Measurements from ENCODE around the gene TSC2.
"Not testable (repeated sequence)": the region's sequence is repeated elsewhere in the genome, so short reads cannot be mapped to it uniquely, and the experiment has no call there.

Gene TSC2

DNA sequence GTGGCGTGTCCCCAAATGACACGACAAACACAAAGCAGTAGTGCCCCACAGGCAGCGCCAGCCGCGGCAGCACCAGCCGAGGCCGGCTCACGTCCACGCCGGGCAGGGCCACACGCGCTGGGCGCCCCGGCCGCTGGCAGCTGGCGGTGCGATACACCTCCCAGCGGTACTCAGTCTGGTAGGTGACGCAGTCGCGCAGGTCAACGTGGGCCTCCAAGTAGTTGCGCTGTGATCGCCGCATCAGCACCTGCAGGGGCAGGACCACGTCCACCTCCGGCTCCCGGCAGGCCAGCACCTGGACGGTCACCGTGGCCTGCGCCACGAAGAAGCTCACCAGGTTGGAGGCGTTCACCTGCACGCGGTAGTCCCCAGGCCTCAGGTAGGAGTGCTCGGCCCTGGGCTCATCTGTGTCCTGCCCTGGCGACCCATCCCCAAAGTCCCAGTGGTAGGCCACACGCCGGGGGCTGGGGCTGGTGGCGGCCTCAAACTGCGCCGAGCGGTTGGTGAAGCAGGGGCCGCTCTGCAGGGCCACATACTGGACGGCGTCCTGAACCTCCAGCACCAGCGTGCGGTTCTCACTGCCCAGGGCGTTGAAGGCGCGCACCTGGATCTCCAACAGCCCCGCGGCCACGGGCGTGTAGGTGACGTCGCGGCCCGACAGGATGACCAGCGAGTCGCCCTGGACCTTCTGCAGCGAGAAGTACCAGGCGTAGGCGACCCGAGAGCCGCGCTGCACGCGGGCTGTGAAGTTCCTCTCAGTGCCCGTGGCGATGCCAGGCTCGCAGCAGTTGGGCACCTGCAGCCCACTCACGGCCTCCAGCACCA is 60.9 kb downstream of the TSC2 start:
- not testable (repeated sequence) for DNase-seq

DNA sequence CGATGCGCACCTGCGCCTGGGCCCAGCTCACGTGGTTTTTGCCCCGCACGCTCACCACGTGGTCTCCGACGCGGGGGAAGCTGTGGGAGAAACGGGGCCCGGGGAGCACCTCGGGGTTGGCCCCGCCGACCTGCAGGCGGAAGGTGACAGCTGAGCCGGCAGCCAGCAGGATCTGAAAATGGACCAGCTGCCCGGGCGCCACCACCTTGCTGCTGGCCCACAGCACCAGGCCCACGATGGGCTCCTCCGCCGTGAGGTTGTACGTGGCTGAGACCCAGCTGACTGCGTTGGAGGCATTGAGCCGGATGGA is 61.4 kb downstream of the TSC2 start:
- DNase-seq = not testable (repeated sequence)

- not testable (repeated sequence) for DNase-seq
Measured at GRCh38 chr16:2109872-2110271, 62.1 kb downstream of the TSC2 start.

- not testable (repeated sequence) for DNase-seq
Measured at GRCh38 chr16:2110332-2111008, 62.7 kb downstream of the TSC2 start.

DNA sequence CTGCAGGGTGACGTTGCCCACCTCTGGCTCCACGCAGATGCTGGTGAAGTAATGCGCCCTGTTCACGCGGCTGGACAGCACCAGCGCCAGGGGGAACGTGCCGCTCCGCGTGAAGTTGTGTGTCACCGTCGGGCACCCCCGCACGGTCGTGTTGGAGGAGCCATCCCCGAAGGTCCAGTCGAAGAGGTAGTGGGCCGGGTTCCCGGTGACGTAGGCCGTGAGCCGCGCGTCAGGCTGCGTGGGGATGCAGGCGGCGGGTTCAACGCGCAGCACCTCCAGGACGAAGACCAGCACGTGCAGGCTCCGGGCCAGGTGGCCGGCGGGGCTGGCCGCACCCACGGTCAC is 63.2 kb downstream of the TSC2 start:
- not testable (repeated sequence) for DNase-seq

GRCh38 chr16:2111412-2112335 is 63.9 kb downstream of the TSC2 start:
- not testable (repeated sequence) for DNase-seq

DNA sequence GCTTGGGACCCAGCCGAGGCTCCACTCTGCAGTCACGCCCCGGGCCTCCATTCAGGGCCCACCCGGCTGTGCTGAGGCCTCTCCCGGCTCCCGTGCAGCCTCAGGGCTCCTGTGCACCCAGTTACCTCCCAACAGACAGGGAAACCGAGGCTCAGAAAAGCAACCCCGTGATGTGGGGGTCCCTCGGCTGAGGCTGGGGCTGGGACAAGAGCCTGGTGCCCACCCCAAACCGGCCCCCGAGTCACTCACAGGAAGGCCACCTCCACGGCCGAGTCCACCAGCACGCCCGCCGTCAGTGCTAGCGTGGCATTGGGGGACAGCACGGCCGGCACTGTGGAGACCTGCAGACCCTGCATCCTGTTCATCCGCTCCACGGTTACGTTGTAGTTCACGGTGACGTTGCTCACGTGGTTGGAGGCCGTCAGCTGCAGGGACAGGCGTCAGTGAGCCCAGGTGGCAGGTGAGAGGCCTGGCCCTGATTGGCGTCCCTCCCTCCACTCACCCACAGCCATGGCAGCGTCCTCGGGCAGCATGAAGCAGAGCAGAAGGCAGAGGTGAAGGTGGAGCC is 64.8 kb downstream of the TSC2 start:
- DNase-seq = not testable (repeated sequence)

GRCh38 chr16:2114225-2114624 is 66.4 kb downstream of the TSC2 start:
- DNase-seq = not testable (repeated sequence)

- DNase-seq = not testable (repeated sequence)
Measured at GRCh38 chr16:2114885-2115590, 67.3 kb downstream of the TSC2 start.

DNA sequence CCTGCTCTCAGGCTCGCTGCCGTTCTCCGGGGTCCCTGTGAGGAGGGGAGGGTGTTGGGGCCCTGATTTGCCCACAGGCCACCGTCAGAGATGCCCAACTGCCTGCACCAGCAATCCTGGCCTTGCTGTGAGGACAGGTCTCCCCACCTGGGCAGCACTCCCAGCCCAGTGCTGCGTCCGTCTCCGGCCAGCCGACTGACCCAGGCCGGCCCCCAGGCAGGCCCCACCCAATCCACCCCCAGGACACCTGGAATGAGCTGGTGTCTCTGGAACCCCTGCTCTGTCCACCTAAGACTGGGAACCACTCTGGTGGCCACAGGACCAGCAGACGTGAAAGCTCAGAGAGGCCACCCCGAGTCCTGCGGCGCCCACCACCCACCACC is 67.8 kb downstream of the TSC2 start:
- no peak for DNase-seq

GRCh38 chr16:2116428-2116827 is 68.6 kb downstream of the TSC2 start:
- DNase-seq = not testable (repeated sequence)

DNA sequence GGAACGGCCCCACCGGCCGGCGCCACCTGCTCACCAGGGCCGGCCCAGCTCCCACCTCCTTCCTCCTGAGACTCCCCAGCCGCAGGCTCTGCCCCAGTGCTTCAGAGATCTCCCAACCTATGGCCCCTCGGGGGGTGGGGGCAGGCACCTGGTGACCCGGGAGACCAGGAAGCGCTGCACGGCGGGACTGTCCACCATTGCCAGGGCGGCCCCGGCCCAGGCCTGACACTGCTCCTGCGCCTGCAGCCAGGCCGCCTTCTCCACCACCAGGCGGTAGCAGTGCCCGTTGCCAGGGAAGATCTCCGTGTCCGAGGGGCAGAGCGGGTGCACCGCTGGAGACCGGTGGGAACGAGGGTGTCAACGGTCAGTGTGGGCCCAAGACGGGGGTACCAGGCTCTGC is 69.6 kb downstream of the TSC2 start:
- DNase-seq = not testable (repeated sequence)

- not testable (repeated sequence) for DNase-seq
Measured at GRCh38 chr16:2117960-2118722, 70.4 kb downstream of the TSC2 start.

DNA sequence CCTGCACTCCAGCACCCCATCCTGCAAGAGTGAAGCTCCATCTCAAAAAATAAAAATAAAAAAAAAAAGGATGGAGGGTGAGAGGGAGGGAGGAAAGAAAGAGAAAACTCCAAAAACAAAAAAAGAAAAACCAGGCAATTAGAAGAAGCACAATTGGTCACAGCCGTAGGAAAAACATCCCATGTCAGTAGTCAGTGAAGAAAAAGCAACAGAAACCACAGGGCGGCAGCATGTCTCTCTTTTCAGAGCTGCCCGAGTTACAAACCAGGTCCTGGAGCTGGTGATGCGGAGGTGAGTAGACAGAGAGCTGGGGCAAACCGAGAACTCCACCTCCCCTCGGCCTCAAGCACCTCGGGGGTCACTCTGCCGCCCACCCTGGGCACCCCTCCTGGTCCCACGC is 73.5 kb downstream of the TSC2 start:
- peak; percentile 13 to 45 for DNase-seq

DNA sequence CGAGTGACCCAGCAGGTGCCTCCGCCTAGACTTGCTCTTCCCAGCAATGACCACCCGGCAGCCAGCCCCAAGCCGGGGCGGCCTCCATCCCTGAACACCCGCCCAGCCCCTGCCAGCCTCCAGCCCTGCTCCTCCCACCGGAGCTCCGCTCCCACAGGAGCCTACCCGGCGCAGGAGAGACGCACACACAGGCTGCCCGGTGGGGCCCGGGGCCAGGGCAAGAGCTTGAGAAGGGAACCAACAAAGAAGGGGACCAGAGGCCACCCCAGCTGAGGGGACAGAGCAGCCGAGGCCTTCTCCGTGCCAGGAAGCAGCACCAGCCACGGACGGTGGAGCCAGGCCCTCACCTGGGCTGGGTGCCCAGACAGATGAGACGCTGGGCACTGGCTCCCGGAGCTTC is 74.1 kb downstream of the TSC2 start:
- DNase-seq = peak in 1 of 2 experiments; percentile 52

- no peak for DNase-seq
Measured at GRCh38 chr16:2122429-2122828, 74.6 kb downstream of the TSC2 start.

DNA sequence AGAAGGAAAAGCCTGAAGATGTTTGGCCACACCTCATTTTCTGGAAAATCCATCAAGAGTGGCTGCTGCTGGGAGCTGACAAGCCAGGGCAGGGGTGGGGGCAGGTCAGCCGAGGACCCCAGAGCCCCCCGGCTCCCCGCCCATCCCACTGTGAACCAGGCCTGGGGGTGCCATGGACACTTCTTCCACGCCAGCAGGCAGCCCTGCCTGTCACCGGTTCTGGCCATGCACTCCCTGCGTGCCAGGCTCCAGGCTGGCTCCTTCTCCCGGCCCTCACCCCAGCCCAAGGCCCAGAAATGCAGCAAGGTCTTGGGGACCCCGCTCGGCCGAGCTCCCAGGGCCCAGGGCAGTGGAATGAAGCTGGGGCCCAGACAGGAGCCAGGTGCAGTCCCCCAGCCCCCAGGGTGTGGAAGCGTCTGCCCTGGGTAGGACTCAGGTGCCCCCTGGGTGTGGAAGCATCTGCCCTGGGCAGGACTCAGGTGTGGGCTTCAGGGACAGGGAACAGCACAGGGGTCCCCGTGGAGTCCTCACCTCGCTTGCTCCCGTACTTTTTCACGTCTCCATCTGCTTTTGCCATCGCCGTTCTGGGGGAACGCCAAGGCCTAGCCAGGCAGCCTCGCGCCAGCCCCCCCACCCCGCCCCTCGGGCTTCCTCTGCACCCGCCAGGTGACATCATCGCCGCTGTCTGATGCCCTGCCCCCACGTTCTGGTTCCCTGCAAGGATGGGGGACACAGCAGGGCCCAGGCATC is 75.3 kb downstream of the TSC2 start:
- not testable (repeated sequence) for DNase-seq

- DNase-seq = not testable (repeated sequence)
Measured at GRCh38 chr16:2123706-2124376, 76.1 kb downstream of the TSC2 start.

GRCh38 chr16:2124377-2124693 is 76.5 kb downstream of the TSC2 start:
- not testable (repeated sequence) for DNase-seq

DNA sequence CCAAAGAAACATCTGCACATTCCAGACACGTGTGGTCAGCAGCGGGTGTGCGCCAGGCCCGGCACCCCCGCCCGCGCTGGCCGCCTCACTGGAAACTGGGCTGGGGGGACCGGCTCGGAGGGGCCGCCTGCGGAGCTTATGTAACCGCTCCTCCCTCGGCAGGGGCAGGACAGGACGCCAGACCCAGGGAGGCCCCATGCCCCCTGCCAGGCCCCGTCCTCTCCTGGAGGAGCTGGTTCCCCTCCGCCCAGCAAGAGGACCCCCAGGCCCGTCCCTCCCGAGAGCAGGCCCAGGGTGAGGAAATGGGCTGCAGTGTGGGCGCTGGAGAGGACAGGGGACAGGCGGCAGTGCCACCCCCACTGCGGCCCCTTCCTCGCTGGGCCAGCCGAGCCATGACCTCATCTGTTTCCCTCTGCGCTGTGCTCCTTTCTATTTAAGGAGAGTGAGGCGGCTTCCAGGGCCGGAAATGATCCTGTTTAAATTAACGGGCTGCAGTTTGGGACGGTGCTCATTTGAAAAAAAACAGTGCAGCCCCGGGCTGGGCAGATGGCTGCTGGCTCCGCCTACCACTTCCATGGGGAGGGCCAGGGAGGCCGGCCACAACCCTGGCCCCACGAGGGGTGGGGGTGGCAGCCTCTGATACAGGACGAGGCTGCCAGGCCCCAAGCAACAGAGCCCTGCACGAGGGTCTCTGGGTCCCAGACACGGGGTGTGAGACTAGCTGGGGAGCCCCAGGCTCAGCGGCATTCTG is 77.1 kb downstream of the TSC2 start:
- DNase-seq = peak; percentile 31 to 79

All from NCI-H446 (cell line).